GM12878 (cell line): ENCODE data around the gene C11orf52. TPM values are rescaled to one million over a fixed set of nuclear protein-coding genes. Genes with fewer than 3 reads are reported as not detected.

Experiments used
- ATAC-seq: fragments of 200-7000 bp; cut with Tn5 transposase; 3 replicates; pipeline ENCODE4 v1.9.1; 2020; ENCODE audit warnings: mild to moderate bottlenecking, moderate library complexity
- Bru-seq: library from RNA; stranded (reverse); fragments of 400-500 nt; gene quantifications from one replicate; lab custom pipeline; 2021; lab: Mats Ljungman, UMichigan
- BruChase-seq, 2 experiments: library from RNA; stranded (reverse); fragments of 400-500 nt; gene quantifications; one replicate each; lab custom pipeline; 2021; lab: Mats Ljungman, UMichigan
- BruUV-seq: library from RNA; stranded (reverse); fragments of 400-500 nt; replicated peaks from 2 replicates; lab custom pipeline; 2021; lab: Mats Ljungman, UMichigan
- CTCF ChIA-PET: fragments of 300-600 bp; sonication (Branson Sonifier 250); formaldehyde crosslinking; extraction: SDS; loops from one replicate; lab custom pipeline; 2021; ENCODE audit warnings: inconsistent platforms; lab: Yijun Ruan, JAX
- POLR2A ChIA-PET: fragments of 350-600 bp; formaldehyde crosslinking; extraction: SDS; loops from one replicate; lab custom pipeline; 2021; ENCODE audit warnings: inconsistent platforms; lab: Charles Lee
- RAD21 ChIA-PET: fragments of 300-600 bp; sonication (Branson Sonifier 250); formaldehyde crosslinking; loops from one replicate; lab custom pipeline; 2023; ENCODE audit warnings: antibody characterized with exemption; ENCODE audit not compliant: unreplicated experiment; lab: Charles Lee
- SMC1A ChIA-PET: fragments of 300-600 bp; sonication (Branson Sonifier 250); formaldehyde crosslinking; loops from one replicate; lab custom pipeline; 2023; ENCODE audit not compliant: unreplicated experiment, uncharacterized antibody; lab: Charles Lee
- DNase-seq: peaks from one replicate; pipeline ENCODE4 v3.0.0-alpha.2; 2011; ENCODE audit warnings: low read depth, low spot score
- FAIRE-seq: peaks from 3 replicates; lab custom pipeline; 2011; peaks lifted over from hg19 to GRCh38; lab: Jason Lieb, UNC
- H2AFZ ChIP-seq: 2 replicates; pipeline ENCODE4 v1.6.0; 2011; ENCODE audit warnings: low read depth, low read length, control low read depth; ENCODE audit not compliant: control insufficient read depth
- H3K27ac ChIP-seq: 2 replicates; pipeline ENCODE4 v1.5.1; 2011; ENCODE audit warnings: control low read depth; ENCODE audit not compliant: control insufficient read depth, insufficient read depth
- H3K27me3 ChIP-seq, 2 experiments: replicated peaks in 1 of 2; 2 replicates each; pipeline versions ENCODE4 v1.6.0 to v1.6.1; 2011; ENCODE audit warnings: low read length in 1 of 2; ENCODE audit not compliant: control insufficient read depth in 2 of 2, insufficient read depth in 2 of 2
- H3K36me3 ChIP-seq, 2 experiments: 2 replicates each; pipeline ENCODE4 v1.5.1; 2011; ENCODE audit warnings: low read length in 1 of 2; ENCODE audit not compliant: control insufficient read depth in 2 of 2, insufficient read depth in 2 of 2
- H3K4me1 ChIP-seq: 2 replicates; pipeline ENCODE4 v1.6.1; 2011; ENCODE audit warnings: mild to moderate bottlenecking, low read length, moderate library complexity, mixed read lengths; ENCODE audit not compliant: control insufficient read depth, insufficient read depth
- H3K4me2 ChIP-seq: 2 replicates; pipeline ENCODE4 v1.6.0; 2011; ENCODE audit warnings: control low read depth; ENCODE audit not compliant: control insufficient read depth, insufficient read depth
- H3K4me3 ChIP-seq: fragments of 200-600 bp; sonication (generic); 2 replicates; pipeline ENCODE4 v1.5.1; 2016
- H3K79me2 ChIP-seq: 2 replicates; pipeline ENCODE4 v1.6.0; 2011; ENCODE audit warnings: low read length; ENCODE audit not compliant: control insufficient read depth, insufficient read depth
- H3K9ac ChIP-seq: 2 replicates; pipeline ENCODE4 v1.8.0; 2011; ENCODE audit warnings: low read length, control low read depth, mixed read lengths; ENCODE audit not compliant: control insufficient read depth, insufficient read depth
- H3K9me3 ChIP-seq: replicated peaks from 3 replicates; pipeline ENCODE4 v1.5.1; 2011; ENCODE audit warnings: mild to moderate bottlenecking, low read length; ENCODE audit not compliant: control insufficient read depth, insufficient read depth
- H4K20me1 ChIP-seq: 2 replicates; pipeline ENCODE4 v1.6.0; 2011; ENCODE audit not compliant: control insufficient read depth, insufficient read depth
- BCL3 ChIP-seq: IDR thresholded peaks from 2 replicates; pipeline ENCODE4 v1.6.1; 2011; ENCODE audit warnings: borderline replicate concordance, low read depth, mild to moderate bottlenecking, moderate library complexity, low read length; ENCODE audit not compliant: insufficient read depth, poor library complexity, severe bottlenecking
- EZH2 ChIP-seq: IDR thresholded peaks from 2 replicates; pipeline ENCODE4 v1.6.1; 2012; ENCODE audit warnings: low read depth, mild to moderate bottlenecking, control low read depth, inconsistent platforms, low read length, borderline replicate concordance; ENCODE audit not compliant: control insufficient read depth
- GATAD2B ChIP-seq: fragments of 450-650 bp; conservative IDR thresholded peaks from 2 replicates; pipeline ENCODE4 v1.6.1; 2017; ENCODE audit warnings: low read depth, mild to moderate bottlenecking, moderate library complexity
- JUND ChIP-seq: IDR thresholded peaks from 2 replicates; pipeline ENCODE4 v1.6.1; 2012; ENCODE audit warnings: low read depth, mild to moderate bottlenecking, low read length, improper control_type of control experiment, moderate library complexity
- MXI1 ChIP-seq: fragments of 150-350 bp; IDR thresholded peaks from 2 replicates; pipeline ENCODE4 v1.6.1; 2011; ENCODE audit warnings: low read depth, mild to moderate bottlenecking, inconsistent platforms, low read length, improper control_type of control experiment
- NRF1 ChIP-seq: conservative IDR thresholded peaks from 2 replicates; pipeline ENCODE4 v1.6.1; 2011; ENCODE audit warnings: mild to moderate bottlenecking, low read depth, low read length, improper control_type of control experiment
- POLR2AphosphoS2 ChIP-seq: IDR thresholded peaks from 2 replicates; pipeline ENCODE4 v1.6.1; 2011; ENCODE audit warnings: low read depth, mild to moderate bottlenecking, low read length, improper control_type of control experiment, moderate library complexity
- POU2F2 ChIP-seq: IDR thresholded peaks from 3 replicates; pipeline ENCODE4 v1.6.1; 2011; ENCODE audit warnings: low read depth, mild to moderate bottlenecking, low read length, borderline replicate concordance
- RAD21 ChIP-seq: IDR thresholded peaks from 2 replicates; pipeline ENCODE4 v1.6.1; 2011; ENCODE audit warnings: mild to moderate bottlenecking, low read depth, low read length, moderate library complexity; ENCODE audit not compliant: insufficient read depth
- WRNIP1 ChIP-seq: IDR thresholded peaks from 2 replicates; pipeline ENCODE4 v1.6.1; 2011; ENCODE audit warnings: low read depth, low read length, improper control_type of control experiment, borderline replicate concordance
- YBX1 ChIP-seq: fragments of 450-650 bp; IDR thresholded peaks from 2 replicates; pipeline ENCODE4 v1.6.1; 2016; ENCODE audit warnings: antibody characterized with exemption
- ZNF274 ChIP-seq: IDR thresholded peaks from one replicate; pipeline ENCODE4 v1.8.0; 2011; ENCODE audit not compliant: insufficient read length, insufficient read depth
- WGBS: methylation state at CpG from one replicate; pipeline ENCODE4 v1.1.6; 2016; ENCODE audit warnings: low lambda C conversion rate; ENCODE audit not compliant: insufficient replicate concordance, insufficient coverage; ENCODE audit errors: missing lambda C conversion rate; 5-methylcytosine and 5-hydroxymethylcytosine counted together
- in situ Hi-C: fragments of 300-500 bp; cut with MboI; formaldehyde crosslinking; loops from 9 replicates; pipeline ENCODE4 v1.14.3; 2018; ENCODE audit warnings: mixed read lengths
- intact Hi-C: fragments of 100-400 bp; cut with micrococcal nuclease; formaldehyde crosslinking; loops from one replicate; pipeline ENCODE4 v1.14.2; 2022; ENCODE audit not compliant: unreplicated experiment
- long read RNA-seq, 2 experiments: library from polyadenylated mRNA; unstranded; transcript quantifications; one replicate each; pipeline ENCODE4 v2.0.0, GENCODE V29; 2019 to 2020
- polyA minus RNA-seq, 3 experiments: library from RNA; depleted of rRNA, polyadenylated mRNA; stranded (reverse); fragments of >200 nt; gene quantifications; 2 replicates each; pipeline ENCODE4 v1.2.3, GENCODE V29; 2011
- polyA plus RNA-seq, 11 experiments: library from polyadenylated mRNA; depleted of rRNA in 4 of 11; unstranded in 6 of 11; stranded (reverse) in 5 of 11; fragments of >200 nt; fragmentation: Nextera tagmentation in 4 of 11; fragmentation: Illumina TruSeq in 1 of 11; extraction: Ambion mirVana in 4 of 11; extraction: Trizol in 1 of 11; gene quantifications; 1 replicate in 1 of 11; 2 replicates in 10 of 11; pipeline versions ENCODE4 v1.2.1 to v1.2.3, GENCODE V29; 2011 to 2016; ENCODE audit warnings: inconsistent platforms in 2 of 11, missing spikeins in 2 of 11, low read depth in 1 of 11
- total RNA-seq, 4 experiments: library from RNA; depleted of rRNA in 3 of 4; stranded (reverse); fragments of >200 nt in 3 of 4; fragmentation: Illumina TruSeq in 1 of 4; extraction: Trizol in 1 of 4; gene quantifications; 2 replicates each; pipeline versions ENCODE4 v1.2.1 to v1.2.3, GENCODE V29; 2013 to 2021
- TF ChIP-seq, protein P1 (sequence below): IDR thresholded peaks from 2 replicates; pipeline ENCODE4 v1.6.1; 2012; ENCODE audit warnings: low read depth, low read length, improper control_type of control experiment

Gene C11orf52
- total RNA-seq (2013; cell fraction: nucleolus; rRNA removed), result not detected in 2 replicates
- total RNA-seq (2014; rRNA removed) (not detected in 2 replicates), total RNA-seq (2014; rRNA removed; fragmentation: Illumina TruSeq; extraction: Trizol) (not detected in 2 replicates), total RNA-seq (2021) (not detected in 2 replicates), polyA plus RNA-seq (2011; rRNA removed) (not detected in 2 replicates), polyA plus RNA-seq (2014; fragmentation: Illumina TruSeq; extraction: Trizol) (not detected in 2 replicates), polyA plus RNA-seq (2014; fragmentation: Nextera tagmentation; extraction: Ambion mirVana) (not detected), polyA plus RNA-seq (2014; rRNA removed) (not detected in 2 replicates), polyA plus RNA-seq (2016; fragmentation: Nextera tagmentation; extraction: Ambion mirVana) (not detected), polyA minus RNA-seq (2011; rRNA and poly(A)+ RNA removed) (not detected in 2 replicates), Bru-seq, nascent RNA (not detected), BruChase-seq, experiment 1, labeled RNA remaining after a 6-hour chase (not detected), BruChase-seq, experiment 2, labeled RNA remaining after a 2-hour chase (not detected)
- not detected for polyA plus RNA-seq (2011; ENCODE audit: low read depth)
- not detected in 2 replicates for polyA plus RNA-seq (2011; cell fraction: cytosol; rRNA removed)
- not detected in 2 replicates for polyA plus RNA-seq (2011; cell fraction: nucleus; rRNA removed)
- polyA plus RNA-seq (2012), result not detected in 2 replicates
- polyA minus RNA-seq (2011; cell fraction: cytosol; rRNA and poly(A)+ RNA removed), result not detected in 2 replicates
- not detected in 2 replicates for polyA minus RNA-seq (2011; cell fraction: nucleus; rRNA and poly(A)+ RNA removed)
- long read RNA-seq, experiment 1, result 0 reads
- long read RNA-seq, experiment 2, result 0 reads

DNA sequence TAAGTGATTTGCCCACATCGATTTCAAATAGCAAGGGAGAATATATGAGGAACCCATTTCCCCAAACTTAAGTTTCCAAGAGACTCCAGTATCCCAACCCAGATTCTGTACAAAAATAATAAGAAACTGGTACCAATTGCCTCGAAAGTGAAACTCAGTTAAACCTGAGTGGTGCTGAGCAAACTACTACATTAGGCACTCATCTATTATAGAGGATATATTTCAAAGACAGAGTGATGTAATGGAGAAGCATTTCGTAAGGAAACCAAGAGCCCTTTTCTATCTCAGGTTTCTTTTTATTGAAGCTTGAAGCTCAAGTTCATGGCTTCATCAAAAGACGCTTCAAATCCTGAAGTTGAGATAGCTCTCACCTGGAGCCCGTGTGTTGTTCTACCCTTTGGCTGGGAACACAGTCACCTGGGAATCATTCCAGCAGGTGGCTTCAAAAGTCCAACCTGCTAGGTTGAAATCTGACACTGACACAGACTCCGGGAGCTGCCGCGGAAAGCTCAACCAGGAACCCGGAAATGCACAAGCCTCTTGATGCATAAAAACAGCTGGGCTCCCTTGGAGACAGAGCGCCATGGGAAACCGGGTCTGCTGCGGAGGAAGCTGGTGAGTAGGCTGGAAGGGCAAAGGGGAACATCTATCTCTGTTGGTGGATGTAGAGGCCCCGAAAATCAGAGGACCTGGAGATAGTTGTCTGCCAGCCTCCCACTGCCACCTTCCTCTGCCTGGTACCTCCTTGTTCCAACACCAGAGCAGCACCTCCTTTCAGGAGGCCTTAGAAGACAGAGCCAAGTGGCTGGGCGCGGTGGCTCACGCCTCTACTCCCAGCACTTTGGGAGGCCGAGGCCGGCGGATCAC is at the start of gene C11orf52:
Gene C11orf52 (plus strand): TSS at position 524 of the 867 bp plus-strand sequence. CDS start 60 bp downstream, at position 584.
- SMC1A ChIA-PET, result interaction anchor here (0.5 kb wide), 1 partner anchor 154 kb away, joined by 3 read pairs; no protein-coding TSS in a partner anchor
- H3K36me3 ChIP-seq, result no peaks in the 10 kb centered on the region
- in situ Hi-C loops, result no loop called here
- no peaks in the 10 kb centered on the region; a peak in 1 of 4 replicates for H3K27me3 ChIP-seq
- no peaks in the 10 kb centered on the region for H3K9me3 ChIP-seq
- intact Hi-C loops, result no loop called here
- H3K4me3 ChIP-seq, result no peak within 1 kb of the TSS
- RAD21 ChIA-PET, result no interaction called here
- H3K27ac ChIP-seq, result no peak within 1 kb of the TSS
- no peaks in the 10 kb centered on the region for H4K20me1 ChIP-seq
- no peaks in the 10 kb centered on the region for H3K79me2 ChIP-seq
- DNase-seq (no peak), FAIRE-seq (no peak)
- CTCF ChIA-PET, result interaction anchor here (1.1 to 2.3 kb wide), 4 partner anchors 8 to 63 kb away, joined by 3 to 8 read pairs (median 4); no protein-coding TSS in a partner anchor
- no peak within 1 kb of the TSS for H3K9ac ChIP-seq
- WGBS, result 68% methylated on average over 19 of the region's 19 CpGs
- TF ChIP-seq, protein P1, sequence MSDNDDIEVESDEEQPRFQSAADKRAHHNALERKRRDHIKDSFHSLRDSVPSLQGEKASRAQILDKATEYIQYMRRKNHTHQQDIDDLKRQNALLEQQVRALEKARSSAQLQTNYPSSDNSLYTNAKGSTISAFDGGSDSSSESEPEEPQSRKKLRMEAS, result no peak
- TF ChIP-seq NRF1, result no peak
- TF ChIP-seq POU2F2, result no peak
- TF ChIP-seq WRNIP1, result no peak
- TF ChIP-seq GATAD2B, result no peak
- TF ChIP-seq MXI1, result no peak
- TF ChIP-seq EZH2, result no peak
- TF ChIP-seq RAD21, result no peak
- no peak for TF ChIP-seq JUND
- no peak for TF ChIP-seq POLR2AphosphoS2
- TF ChIP-seq ZNF274, result no peak
- TF ChIP-seq BCL3, result no peak
- TF ChIP-seq YBX1, result no peak
- TF ChIP-seq, all 136 proteins: peak for 0
- Histone ChIP-seq H3K4me1 (no peaks in the 10 kb centered on the region), H3K4me2 (no peak within 1 kb of the TSS), H2AFZ (no peak within 1 kb of the TSS)
- POLR2A ChIA-PET, result no interaction called here
- no TSS peak for BruUV-seq
- ATAC-seq, result no peak
